Inferior parietal cortex (tissue), 1 donor: ENCODE data around the gene TMEM221.
A peak's percentile ranks its signal among the peaks of the same experiment; 100 is the strongest.

Source experiments
- DNase-seq: peaks from one replicate; pipeline ENCODE4 v3.0.0-alpha.2; 2016; ENCODE audit errors: extremely low spot score

The TMEM221 gene

GRCh38 chr19:17473041-17473440, 24.6 kb upstream of the TMEM221 start:
- peak; percentile 24 for DNase-seq

- DNase-seq, result no peak
Measured at GRCh38 chr19:17471410-17472125, 23.1 kb upstream of the TMEM221 start.

- DNase-seq, result peak; percentile 98
Measured at GRCh38 chr19:17470068-17470841, 21.8 kb upstream of the TMEM221 start, which contains the start of gene SLC27A1. Gene SLC27A1 (plus strand): TSS chr19:17470524. CDS start chr19:17470541, 17 bp downstream.

GRCh38 chr19:17469481-17470067, 21.1 kb upstream of the TMEM221 start:
- peak; percentile 74 for DNase-seq

GRCh38 chr19:17469092-17469480, 20.6 kb upstream of the TMEM221 start:
- peak; percentile 7 for DNase-seq

- peak; percentile 27 for DNase-seq
Measured at GRCh38 chr19:17468302-17469091, 20.0 kb upstream of the TMEM221 start.

GRCh38 chr19:17467471-17468301, 19.2 kb upstream of the TMEM221 start:
- no peak for DNase-seq

GRCh38 chr19:17466487-17466850, 18.0 kb upstream of the TMEM221 start:
- no peak for DNase-seq

- DNase-seq, result no peak
Measured at GRCh38 chr19:17460372-17461230, 12.1 kb upstream of the TMEM221 start, which contains the start of gene NXNL1. Gene NXNL1 (minus strand): TSS chr19:17460926. CDS start chr19:17460869, 57 bp downstream.

GRCh38 chr19:17458970-17459369, 10.5 kb upstream of the TMEM221 start:
- DNase-seq, result no peak

- no peak for DNase-seq
Measured at GRCh38 chr19:17457616-17458015, 9.1 kb upstream of the TMEM221 start.

- no peak for DNase-seq
Measured at GRCh38 chr19:17456127-17456526, 7.7 kb upstream of the TMEM221 start.

GRCh38 chr19:17455308-17456123, 7.0 kb upstream of the TMEM221 start:
- DNase-seq, result no peak

GRCh38 chr19:17454576-17455071, 6.2 kb upstream of the TMEM221 start:
- no peak for DNase-seq

GRCh38 chr19:17451820-17452219, 3.4 kb upstream of the TMEM221 start:
- no peak for DNase-seq

- DNase-seq, result no peak
Measured at GRCh38 chr19:17450264-17451075, 2.0 kb upstream of the TMEM221 start.

GRCh38 chr19:17447704-17448130, 751 bp downstream of the TMEM221 start:
- no peak for DNase-seq
